Suprapubic skin (tissue), 4 donors: ENCODE measurements around the gene CYTH2. TPM values are rescaled to one million over a fixed set of nuclear protein-coding genes. Genes with fewer than 3 reads are reported as not detected.

Experiments used
- DNase-seq, 2 donors: peaks; one replicate each; pipeline ENCODE4 v3.0.0-alpha.2; 2019; ENCODE audit warnings: low spot score in 2 of 2
- H3K27ac ChIP-seq: fragments of 200-600 bp; sonication (generic); one replicate; pipeline ENCODE4 v1.5.1; 2019
- H3K27me3 ChIP-seq: fragments of 200-600 bp; sonication (generic); one replicate; pipeline ENCODE4 v1.5.1; 2019
- H3K36me3 ChIP-seq: fragments of 200-600 bp; sonication (generic); one replicate; pipeline ENCODE4 v1.5.1; 2019
- H3K4me1 ChIP-seq: fragments of 200-600 bp; sonication (generic); one replicate; pipeline ENCODE4 v1.5.1; 2019
- H3K4me3 ChIP-seq: fragments of 200-600 bp; sonication (generic); one replicate; pipeline ENCODE4 v1.5.1; 2019; ENCODE audit warnings: mild to moderate bottlenecking
- H3K9me3 ChIP-seq: fragments of 200-600 bp; sonication (generic); one replicate; pipeline ENCODE4 v1.5.1; 2019
- CTCF ChIP-seq, 2 donors: fragments of 200-600 bp in 1 of 2; fragments of 450-650 bp in 1 of 2; sonication (generic) in 1 of 2; IDR thresholded peaks; one replicate each; pipeline ENCODE4 v1.5.1; 2016 to 2019; ENCODE audit warnings: antibody characterized with exemption in 2 of 2, mild to moderate bottlenecking in 1 of 2, moderate library complexity in 1 of 2
- EP300 ChIP-seq: sonication (generic); formaldehyde crosslinking; IDR thresholded peaks from one replicate; pipeline ENCODE4 v1.6.1; 2017; ENCODE audit warnings: antibody characterized with exemption
- POLR2A ChIP-seq, 2 donors: fragments of 450-650 bp; IDR thresholded peaks; one replicate each; pipeline ENCODE4 v1.6.1; 2017; ENCODE audit warnings: antibody characterized with exemption in 2 of 2, mild to moderate bottlenecking in 2 of 2, moderate library complexity in 2 of 2
- POLR2AphosphoS5 ChIP-seq, 3 donors: sonication (generic); formaldehyde crosslinking; IDR thresholded peaks; one replicate each; pipeline ENCODE4 v1.6.1; 2017; ENCODE audit warnings: antibody characterized with exemption in 3 of 3
- WGBS: methylation state at CpG from one replicate; pipeline ENCODE4 v1.1.5; 2018; 5-methylcytosine and 5-hydroxymethylcytosine counted together
- total RNA-seq, 4 donors: library from RNA; depleted of rRNA; stranded (reverse); fragments of >200 nt; gene quantifications; one replicate each; pipeline ENCODE4 v1.1.0, GENCODE V29; 2016

Gene CYTH2
- total RNA-seq, 4 donors from 2014 or later: 54.9 to 86.5 (median 63.2) TPM

GRCh38 chr19:48469934-48470680 is 938 bp downstream of the CYTH2 start:
- TF ChIP-seq POLR2AphosphoS5 (IDR thresholded peaks at IDR 0.05): no peak
- TF ChIP-seq EP300: no peak
- no peak for TF ChIP-seq POLR2A (IDR thresholded peaks at IDR 0.05)
- no peak for TF ChIP-seq CTCF (IDR thresholded peaks at IDR 0.05)

GRCh38 chr19:48470856-48471255 is 1.7 kb downstream of the CYTH2 start:
- TF ChIP-seq CTCF (IDR thresholded peaks at IDR 0.05) (no peak), POLR2A (IDR thresholded peaks at IDR 0.05) (no peak), EP300 (no peak), POLR2AphosphoS5 (IDR thresholded peaks at IDR 0.05) (no peak)
- Histone ChIP-seq H3K27ac (no peak overlapping the region), H3K9me3 (no peaks in the 10 kb centered on the region), H3K27me3 (no peaks in the 10 kb centered on the region), H3K36me3 (peaks cover 56% of the 10 kb centered on the region), H3K4me3 (no peak overlapping the region), H3K4me1 (peaks cover 30% of the 10 kb centered on the region)
- 87% methylated on average over 10 of the region's 10 CpGs for WGBS
- DNase-seq: no peak

More at GRCh38 chr19:48469934-48470680, 938 bp downstream of the CYTH2 start:
- no peak for DNase-seq
- Histone ChIP-seq H3K4me3 (peak overlapping the region; percentile 95), H3K9me3 (no peaks in the 10 kb centered on the region), H3K4me1 (peaks cover 30% of the 10 kb centered on the region), H3K27ac (peak overlapping the region; percentile 98), H3K36me3 (peaks cover 49% of the 10 kb centered on the region), H3K27me3 (no peaks in the 10 kb centered on the region)
- 52% methylated on average over 17 of the region's 20 CpGs for WGBS

GRCh38 chr19:48471836-48472235 is 2.7 kb downstream of the CYTH2 start:
- WGBS: 88% methylated on average over 4 of the region's 4 CpGs
- no peak overlapping the region for H3K27ac ChIP-seq
- DNase-seq: no peak
- H3K36me3 ChIP-seq: peaks cover 66% of the 10 kb centered on the region
- no peaks in the 10 kb centered on the region for H3K9me3 ChIP-seq
- no peak overlapping the region for H3K4me3 ChIP-seq
- no peaks in the 10 kb centered on the region for H3K27me3 ChIP-seq
- peaks cover 30% of the 10 kb centered on the region for H3K4me1 ChIP-seq
- no peak for TF ChIP-seq POLR2A (IDR thresholded peaks at IDR 0.05)
- no peak for TF ChIP-seq EP300
- no peak for TF ChIP-seq CTCF (IDR thresholded peaks at IDR 0.05)
- no peak for TF ChIP-seq POLR2AphosphoS5 (IDR thresholded peaks at IDR 0.05)

- Histone ChIP-seq H3K36me3 (peaks cover 81% of the 10 kb centered on the region), H3K27ac (no peak overlapping the region), H3K4me3 (no peak overlapping the region), H3K9me3 (no peaks in the 10 kb centered on the region), H3K27me3 (no peaks in the 10 kb centered on the region), H3K4me1 (peaks cover 26% of the 10 kb centered on the region)
- no peak for TF ChIP-seq POLR2AphosphoS5 (IDR thresholded peaks at IDR 0.05)
- no peak for TF ChIP-seq EP300
- TF ChIP-seq CTCF (IDR thresholded peaks at IDR 0.05): no peak
- TF ChIP-seq POLR2A (IDR thresholded peaks at IDR 0.05): no peak
- 78% methylated on average over 9 of the region's 14 CpGs for WGBS
- no peak for DNase-seq
Measured at GRCh38 chr19:48473161-48473966, 4.2 kb downstream of the CYTH2 start.

- Histone ChIP-seq H3K27ac (no peak overlapping the region), H3K27me3 (no peaks in the 10 kb centered on the region), H3K36me3 (peaks cover 89% of the 10 kb centered on the region)
Measured at GRCh38 chr19:48474084-48474592, 5.0 kb downstream of the CYTH2 start.

More at GRCh38 chr19:48474084-48474592, 5.0 kb downstream of the CYTH2 start:
- 88% methylated on average over 16 of the region's 16 CpGs for WGBS
- Histone ChIP-seq H3K4me3 (no peak overlapping the region), H3K4me1 (peaks cover 23% of the 10 kb centered on the region), H3K9me3 (no peaks in the 10 kb centered on the region)
- DNase-seq: no peak
- no peak for TF ChIP-seq CTCF (IDR thresholded peaks at IDR 0.05)
- TF ChIP-seq EP300: no peak
- TF ChIP-seq POLR2A (IDR thresholded peaks at IDR 0.05): no peak
- TF ChIP-seq POLR2AphosphoS5 (IDR thresholded peaks at IDR 0.05): no peak
